ENCODE data around the gene KRT12.

- no peak for TF ChIP-seq CTCF (IDR thresholded peaks at IDR 0.05; ENCODE audit: poor library complexity)
- no peak for TF ChIP-seq EZH2 (IDR thresholded peaks at IDR 0.05; ENCODE audit: borderline replicate concordance)
- no peak for TF ChIP-seq EZH2phosphoT487 (IDR thresholded peaks at IDR 0.05; ENCODE audit: low read depth, severe bottlenecking, unreplicated experiment)
Observed at GRCh38 chr17:40821536-40821935, 45.5 kb downstream of the KRT12 start.
